GM12878 (cell line): ENCODE measurements around the gene MMP1. TPM values are rescaled to one million over a fixed set of nuclear protein-coding genes. Genes with fewer than 3 reads are reported as not detected.

Experiments
- polyA plus RNA-seq, 11 experiments: library from polyadenylated mRNA; depleted of rRNA in 4 of 11; unstranded in 6 of 11; stranded (reverse) in 5 of 11; fragments of >200 nt; fragmentation: Nextera tagmentation in 4 of 11; fragmentation: Illumina TruSeq in 1 of 11; extraction: Ambion mirVana in 4 of 11; extraction: Trizol in 1 of 11; gene quantifications; 1 replicate in 1 of 11; 2 replicates in 10 of 11; pipeline versions ENCODE4 v1.2.1 to v1.2.3, GENCODE V29; 2011 to 2016; ENCODE audit warnings: inconsistent platforms in 2 of 11, missing spikeins in 2 of 11, low read depth in 1 of 11
- total RNA-seq, 4 experiments: library from RNA; depleted of rRNA in 3 of 4; stranded (reverse); fragments of >200 nt in 3 of 4; fragmentation: Illumina TruSeq in 1 of 4; extraction: Trizol in 1 of 4; gene quantifications; 2 replicates each; pipeline versions ENCODE4 v1.2.1 to v1.2.3, GENCODE V29; 2013 to 2021

The MMP1 gene
- total and polyA plus RNA-seq, 10 of the 15 experiments (the other 5 are each of a cell fraction or from before 2014, with no cell fraction given): not detected

Other genes starting within 250 kb of the MMP1 start
- 0.05 and 0.11 TPM in 2 replicates for gene MMP20, start 172.8 kb downstream of the MMP1 start, total RNA-seq (2014; rRNA removed)
- 0.14 and 0.36 TPM in 2 replicates for gene MMP20, start 172.8 kb downstream of the MMP1 start, total RNA-seq (2014; rRNA removed; fragmentation: Illumina TruSeq; extraction: Trizol)
- gene MMP20, start 172.8 kb downstream of the MMP1 start, total RNA-seq (2021): 0.13 and 0.18 TPM in 2 replicates
- gene MMP20, start 172.8 kb downstream of the MMP1 start, polyA plus RNA-seq (2011; rRNA removed): 0.57 and 2.6 TPM in 2 replicates
- gene MMP20, start 172.8 kb downstream of the MMP1 start, polyA plus RNA-seq (2014; fragmentation: Illumina TruSeq; extraction: Trizol): 0.11 and 0.19 TPM in 2 replicates
- under 1 TPM; 0.10 to 0.11 TPM for gene MMP20, start 172.8 kb downstream of the MMP1 start, polyA plus RNA-seq (2014; fragmentation: Nextera tagmentation; extraction: Ambion mirVana)
- 0.11 and 0.24 TPM in 2 replicates for gene MMP20, start 172.8 kb downstream of the MMP1 start, polyA plus RNA-seq (2014; rRNA removed)
- gene MMP20, start 172.8 kb downstream of the MMP1 start, polyA plus RNA-seq (2016; fragmentation: Nextera tagmentation; extraction: Ambion mirVana): not detected
- gene MMP27, start 92.4 kb downstream of the MMP1 start, total RNA-seq (2014; rRNA removed): not detected in 2 replicates
- gene MMP27, start 92.4 kb downstream of the MMP1 start, total RNA-seq (2014; rRNA removed; fragmentation: Illumina TruSeq; extraction: Trizol): not detected in 2 replicates
- gene MMP27, start 92.4 kb downstream of the MMP1 start, total RNA-seq (2021): not detected in 2 replicates
- gene MMP27, start 92.4 kb downstream of the MMP1 start, polyA plus RNA-seq (2011; rRNA removed): not detected in 2 replicates
- not detected in 2 replicates for gene MMP27, start 92.4 kb downstream of the MMP1 start, polyA plus RNA-seq (2014; fragmentation: Illumina TruSeq; extraction: Trizol)
- not detected for gene MMP27, start 92.4 kb downstream of the MMP1 start, polyA plus RNA-seq (2014; fragmentation: Nextera tagmentation; extraction: Ambion mirVana)
- gene MMP27, start 92.4 kb downstream of the MMP1 start, polyA plus RNA-seq (2014; rRNA removed): not detected in 2 replicates
- not detected for gene MMP27, start 92.4 kb downstream of the MMP1 start, polyA plus RNA-seq (2016; fragmentation: Nextera tagmentation; extraction: Ambion mirVana)
- gene MMP8, start 73.2 kb downstream of the MMP1 start, total RNA-seq (2014; rRNA removed): not detected in 2 replicates
- not detected in 2 replicates for gene MMP8, start 73.2 kb downstream of the MMP1 start, total RNA-seq (2014; rRNA removed; fragmentation: Illumina TruSeq; extraction: Trizol)
- not detected in 2 replicates for gene MMP8, start 73.2 kb downstream of the MMP1 start, total RNA-seq (2021)
- gene MMP8, start 73.2 kb downstream of the MMP1 start, polyA plus RNA-seq (2011; rRNA removed): 0.01 TPM in 1 of 2 replicates, not detected in the other
- not detected in 2 replicates for gene MMP8, start 73.2 kb downstream of the MMP1 start, polyA plus RNA-seq (2014; fragmentation: Illumina TruSeq; extraction: Trizol)
- not detected for gene MMP8, start 73.2 kb downstream of the MMP1 start, polyA plus RNA-seq (2014; fragmentation: Nextera tagmentation; extraction: Ambion mirVana)
- gene MMP8, start 73.2 kb downstream of the MMP1 start, polyA plus RNA-seq (2014; rRNA removed): not detected in 2 replicates
- gene MMP8, start 73.2 kb downstream of the MMP1 start, polyA plus RNA-seq (2016; fragmentation: Nextera tagmentation; extraction: Ambion mirVana): not detected
- gene MMP10, start 17.5 kb downstream of the MMP1 start, total RNA-seq (2014; rRNA removed): not detected in 2 replicates
- not detected in 2 replicates for gene MMP10, start 17.5 kb downstream of the MMP1 start, total RNA-seq (2014; rRNA removed; fragmentation: Illumina TruSeq; extraction: Trizol)
- not detected in 2 replicates for gene MMP10, start 17.5 kb downstream of the MMP1 start, total RNA-seq (2021)
- gene MMP10, start 17.5 kb downstream of the MMP1 start, polyA plus RNA-seq (2011; rRNA removed): not detected in 2 replicates
- gene MMP10, start 17.5 kb downstream of the MMP1 start, polyA plus RNA-seq (2014; fragmentation: Illumina TruSeq; extraction: Trizol): not detected in 2 replicates
- gene MMP10, start 17.5 kb downstream of the MMP1 start, polyA plus RNA-seq (2014; fragmentation: Nextera tagmentation; extraction: Ambion mirVana): not detected
- not detected in 2 replicates for gene MMP10, start 17.5 kb downstream of the MMP1 start, polyA plus RNA-seq (2014; rRNA removed)
- gene MMP10, start 17.5 kb downstream of the MMP1 start, polyA plus RNA-seq (2016; fragmentation: Nextera tagmentation; extraction: Ambion mirVana): not detected
- not detected in 2 replicates for gene MMP3, start 45.4 kb upstream of the MMP1 start, total RNA-seq (2014; rRNA removed)
- gene MMP3, start 45.4 kb upstream of the MMP1 start, total RNA-seq (2014; rRNA removed; fragmentation: Illumina TruSeq; extraction: Trizol): not detected in 2 replicates
- not detected in 2 replicates for gene MMP3, start 45.4 kb upstream of the MMP1 start, total RNA-seq (2021)
- 1.2 and 2.3 TPM in 2 replicates for gene MMP3, start 45.4 kb upstream of the MMP1 start, polyA plus RNA-seq (2011; rRNA removed)
- not detected in 2 replicates for gene MMP3, start 45.4 kb upstream of the MMP1 start, polyA plus RNA-seq (2014; fragmentation: Illumina TruSeq; extraction: Trizol)
- gene MMP3, start 45.4 kb upstream of the MMP1 start, polyA plus RNA-seq (2014; fragmentation: Nextera tagmentation; extraction: Ambion mirVana): under 1 TPM in 1 of 2 experiments, not detected in 1; 0.02 TPM
- not detected in 2 replicates for gene MMP3, start 45.4 kb upstream of the MMP1 start, polyA plus RNA-seq (2014; rRNA removed)
- gene MMP3, start 45.4 kb upstream of the MMP1 start, polyA plus RNA-seq (2016; fragmentation: Nextera tagmentation; extraction: Ambion mirVana): not detected
- gene MMP12, start 76.8 kb upstream of the MMP1 start, total RNA-seq (2014; rRNA removed): not detected in 2 replicates
- gene MMP12, start 76.8 kb upstream of the MMP1 start, total RNA-seq (2014; rRNA removed; fragmentation: Illumina TruSeq; extraction: Trizol): not detected in 2 replicates
- not detected in 2 replicates for gene MMP12, start 76.8 kb upstream of the MMP1 start, total RNA-seq (2021)
- gene MMP12, start 76.8 kb upstream of the MMP1 start, polyA plus RNA-seq (2011; rRNA removed): 0.06 and 0.14 TPM in 2 replicates
- not detected in 2 replicates for gene MMP12, start 76.8 kb upstream of the MMP1 start, polyA plus RNA-seq (2014; fragmentation: Illumina TruSeq; extraction: Trizol)
- gene MMP12, start 76.8 kb upstream of the MMP1 start, polyA plus RNA-seq (2014; fragmentation: Nextera tagmentation; extraction: Ambion mirVana): not detected
- not detected in 2 replicates for gene MMP12, start 76.8 kb upstream of the MMP1 start, polyA plus RNA-seq (2014; rRNA removed)
- gene MMP12, start 76.8 kb upstream of the MMP1 start, polyA plus RNA-seq (2016; fragmentation: Nextera tagmentation; extraction: Ambion mirVana): not detected
- gene MMP13, start 157.6 kb upstream of the MMP1 start, total RNA-seq (2014; rRNA removed): not detected in 2 replicates
- gene MMP13, start 157.6 kb upstream of the MMP1 start, total RNA-seq (2014; rRNA removed; fragmentation: Illumina TruSeq; extraction: Trizol): not detected in 2 replicates
- gene MMP13, start 157.6 kb upstream of the MMP1 start, total RNA-seq (2021): not detected in 2 replicates
- gene MMP13, start 157.6 kb upstream of the MMP1 start, polyA plus RNA-seq (2011; rRNA removed): 0.05 TPM in 1 of 2 replicates, not detected in the other
- not detected in 2 replicates for gene MMP13, start 157.6 kb upstream of the MMP1 start, polyA plus RNA-seq (2014; fragmentation: Illumina TruSeq; extraction: Trizol)
- gene MMP13, start 157.6 kb upstream of the MMP1 start, polyA plus RNA-seq (2014; fragmentation: Nextera tagmentation; extraction: Ambion mirVana): not detected
- not detected in 2 replicates for gene MMP13, start 157.6 kb upstream of the MMP1 start, polyA plus RNA-seq (2014; rRNA removed)
- gene MMP13, start 157.6 kb upstream of the MMP1 start, polyA plus RNA-seq (2016; fragmentation: Nextera tagmentation; extraction: Ambion mirVana): not detected